Activated CD4-positive, alpha-beta T cell treated with anti-CD3 and anti-CD28 coated beads for 24 hours (primary cell): ENCODE measurements around the gene RAMACL.
"Not testable (repeated sequence)": the region's sequence is repeated elsewhere in the genome, so short reads cannot be mapped to it uniquely, and the experiment has no call there.

Experiments
- DNase-seq, 2 donors: peaks; one replicate each; pipeline ENCODE4 v3.0.0-alpha.2; 2020; ENCODE audit warnings: low read depth in 2 of 2

The RAMACL gene

GRCh38 chr6:166596776-166597507 is 10.5 kb upstream of the RAMACL start:
- no peak for DNase-seq

DNA sequence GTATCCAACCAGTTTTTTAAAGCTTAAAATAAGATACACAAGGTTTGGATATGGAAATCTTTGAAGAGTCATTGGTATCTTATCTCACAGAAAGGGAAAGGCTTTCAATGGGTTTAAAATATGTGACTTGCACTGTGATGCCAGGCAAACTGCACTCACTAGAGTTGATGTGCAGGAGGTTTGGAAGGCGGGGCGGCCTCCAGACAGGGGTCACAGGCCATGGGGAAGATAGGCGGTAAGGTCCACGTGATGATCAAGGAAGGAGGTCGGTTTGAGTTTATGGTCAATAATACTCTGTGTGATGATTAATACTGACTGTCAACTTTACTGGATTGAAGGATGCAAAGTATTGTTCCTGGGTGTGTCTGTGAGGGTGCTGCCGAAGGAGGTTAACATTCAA is 9.5 kb upstream of the RAMACL start:
- no peak for DNase-seq

- no peak for DNase-seq
These were observed 8.7 kb upstream of the RAMACL start for GRCh38 chr6:166595061-166595780.

DNA sequence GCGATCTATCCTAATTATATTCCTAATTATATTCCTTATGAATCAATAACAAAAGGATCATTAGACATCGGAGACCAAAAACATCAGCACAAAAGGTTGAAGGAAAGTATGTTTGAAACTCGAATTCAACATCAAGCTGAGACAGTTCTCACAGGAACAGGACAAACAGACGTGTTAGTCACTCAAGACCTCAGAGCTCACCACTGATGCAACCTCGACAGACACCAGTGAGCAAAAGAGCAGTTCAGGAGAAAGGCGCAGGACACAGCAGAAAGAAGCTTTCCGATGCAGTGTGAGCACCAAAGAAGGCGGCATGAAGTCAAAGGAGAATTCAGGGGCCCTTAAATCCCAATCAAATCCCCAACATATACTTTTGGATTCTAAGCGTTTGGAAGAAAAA is 6.3 kb upstream of the RAMACL start:
- DNase-seq, result no peak

- DNase-seq, result no peak
These were observed 5.6 kb upstream of the RAMACL start for GRCh38 chr6:166591961-166592520.

GRCh38 chr6:166591026-166591425 is 4.5 kb upstream of the RAMACL start:
- DNase-seq, result no peak

GRCh38 chr6:166589786-166590574 is 3.5 kb upstream of the RAMACL start:
- DNase-seq, result no peak

- DNase-seq, result no peak
These were observed 2.9 kb upstream of the RAMACL start for GRCh38 chr6:166589337-166589731.

- DNase-seq, result no peak
These were observed 2.3 kb upstream of the RAMACL start for GRCh38 chr6:166588691-166589336.

GRCh38 chr6:166587631-166588413 is 1.3 kb upstream of the RAMACL start:
- DNase-seq, result no peak

DNA sequence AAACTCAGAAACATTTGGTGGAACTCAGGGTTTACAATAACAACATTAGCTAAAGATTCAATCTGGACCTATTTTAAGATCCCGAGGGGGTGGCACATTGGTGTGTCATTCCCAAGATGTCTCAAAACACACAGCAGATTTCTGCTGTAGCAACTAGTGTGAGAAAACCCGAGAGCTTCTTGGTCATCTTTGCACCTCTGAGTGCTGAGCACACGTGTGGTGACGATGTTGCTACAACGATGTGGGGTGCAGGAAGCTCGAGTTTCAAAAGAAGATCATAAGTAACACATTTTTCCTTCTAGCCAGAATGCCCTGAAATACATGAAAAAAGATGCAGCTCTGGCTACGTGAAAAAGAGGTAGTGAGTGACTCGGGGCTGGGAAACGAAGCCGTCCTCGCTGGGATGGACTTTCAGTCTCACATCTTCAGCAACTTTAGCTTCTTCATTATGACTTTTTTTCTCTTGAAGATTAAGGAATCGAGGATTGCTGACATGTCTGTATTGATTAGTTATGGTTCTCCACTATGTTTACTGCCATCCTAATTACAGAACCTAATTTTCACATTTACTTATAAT is 1.5 kb downstream of the RAMACL start:
- no peak for DNase-seq

DNA sequence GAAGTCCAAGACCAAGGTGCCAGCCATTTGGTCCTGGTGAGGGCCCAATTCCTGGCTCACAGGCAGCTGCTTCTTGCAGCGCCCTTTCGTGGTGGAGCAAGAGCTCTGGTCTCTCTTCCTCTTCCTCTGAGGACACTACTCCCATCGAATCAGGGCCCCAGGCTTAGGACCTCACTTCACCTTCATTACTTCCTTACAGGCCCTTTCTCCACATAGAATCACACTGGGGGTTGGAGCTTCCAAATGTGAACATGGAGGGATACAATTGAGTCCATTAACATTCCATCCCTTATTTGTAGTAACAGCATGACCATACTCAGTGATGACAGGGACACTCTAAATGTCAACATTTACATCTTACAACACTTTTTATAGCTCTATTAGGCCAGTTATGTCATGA is 2.3 kb downstream of the RAMACL start:
- DNase-seq, result no peak

DNA sequence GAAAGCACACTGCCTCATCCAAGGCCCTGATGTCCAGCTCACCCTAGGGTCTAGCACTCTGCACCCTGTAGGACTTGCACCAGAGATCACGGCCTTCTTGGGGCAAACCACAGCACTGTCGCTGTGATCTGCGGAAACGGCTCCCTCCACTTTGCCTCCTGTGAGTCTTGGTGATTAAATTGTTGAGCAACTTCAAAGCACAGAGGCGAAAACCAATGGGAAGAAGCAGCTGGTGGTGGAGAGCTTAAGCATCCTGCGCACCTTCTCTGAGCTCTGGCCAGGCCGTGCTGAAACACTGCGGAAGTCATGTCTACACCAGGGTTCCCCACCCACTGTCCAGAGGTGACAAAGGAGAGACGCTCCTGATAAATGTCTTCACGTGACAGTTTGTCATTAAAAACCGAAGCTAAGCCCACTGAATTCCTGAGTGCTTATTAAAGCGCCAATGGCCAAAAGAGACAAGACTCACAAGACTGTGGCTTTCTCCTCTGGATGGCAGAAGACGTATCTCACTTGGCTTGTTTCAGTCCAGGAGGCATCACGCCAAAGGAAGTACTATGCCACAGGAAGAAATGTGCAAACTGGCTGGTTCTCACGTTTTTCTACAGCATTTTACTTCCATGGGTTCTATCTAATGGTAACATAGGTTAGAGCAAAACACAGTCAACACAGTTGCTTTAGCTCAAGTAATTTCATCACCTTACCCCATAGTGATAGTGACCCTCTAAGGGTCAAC is 3.1 kb downstream of the RAMACL start:
- DNase-seq, result no peak

GRCh38 chr6:166582258-166582657 is 4.2 kb downstream of the RAMACL start:
- DNase-seq, result no peak

DNA sequence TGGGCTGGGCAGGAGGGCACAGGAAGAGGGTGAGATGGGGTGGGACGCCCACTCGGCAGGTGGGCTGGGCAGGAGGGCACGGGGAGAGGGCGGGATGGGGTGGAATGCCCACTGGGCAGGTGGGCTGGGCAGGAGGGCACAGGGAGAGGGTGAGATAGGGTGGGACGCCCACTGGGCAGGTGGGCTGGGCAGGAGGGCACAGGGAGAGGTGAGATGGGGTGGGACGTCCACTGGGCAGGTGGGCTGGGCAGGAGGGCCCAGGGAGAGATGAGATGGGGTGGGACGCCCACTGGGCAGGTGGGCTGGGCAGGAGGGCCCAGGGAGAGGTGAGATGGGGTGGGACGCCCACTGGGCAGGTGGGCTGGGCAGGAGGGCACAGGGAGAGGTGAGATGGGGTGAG is 4.7 kb downstream of the RAMACL start:
- not testable (repeated sequence) for DNase-seq

- DNase-seq, result no peak
These were observed 5.4 kb downstream of the RAMACL start for GRCh38 chr6:166581091-166581511.

DNA sequence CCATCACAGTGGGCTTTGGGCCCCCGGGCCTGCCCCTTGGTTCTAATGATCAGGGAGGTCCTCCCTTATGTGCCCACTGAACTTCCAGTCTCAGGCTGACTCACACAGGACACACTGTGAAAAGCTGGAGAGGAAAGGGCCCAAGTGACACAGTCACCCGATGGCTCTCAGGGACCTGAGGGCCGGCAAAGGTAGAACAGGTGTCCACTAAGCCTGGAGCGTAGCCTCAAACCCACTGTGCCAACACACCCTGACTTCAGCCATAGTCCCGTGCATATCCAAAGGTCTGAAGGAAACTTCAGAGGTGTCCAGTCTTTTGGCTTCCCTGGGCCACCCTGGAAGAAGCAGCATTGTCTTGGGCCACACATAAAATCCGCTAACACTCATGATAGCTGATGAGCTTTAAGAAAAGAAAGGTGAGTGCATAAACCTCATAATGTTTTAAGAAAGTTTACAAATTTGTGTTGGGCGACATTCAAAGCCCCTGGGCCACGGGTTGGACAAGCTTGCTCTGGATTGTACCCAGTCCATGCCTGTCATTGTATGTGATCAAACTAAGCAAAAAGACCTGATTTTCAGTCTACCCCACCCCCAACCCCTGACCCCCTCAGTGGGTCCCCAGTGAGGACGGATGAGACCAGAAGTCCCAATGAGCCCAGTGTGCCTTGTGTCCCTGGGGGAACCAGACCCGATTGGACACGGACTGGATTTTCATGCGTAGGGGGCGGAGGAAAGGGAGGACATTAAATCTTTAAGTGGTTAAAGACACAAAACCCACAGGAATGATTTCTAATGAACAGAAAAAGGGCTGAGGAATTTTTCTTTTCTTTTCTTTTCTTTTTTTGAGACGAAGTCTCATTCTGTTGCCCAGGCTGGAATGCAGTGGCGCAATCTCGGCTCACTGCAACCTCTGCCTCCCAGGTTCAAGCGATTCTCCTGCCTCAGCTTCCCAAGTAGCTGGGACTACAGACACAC is 6.1 kb downstream of the RAMACL start:
- no peak for DNase-seq

DNA sequence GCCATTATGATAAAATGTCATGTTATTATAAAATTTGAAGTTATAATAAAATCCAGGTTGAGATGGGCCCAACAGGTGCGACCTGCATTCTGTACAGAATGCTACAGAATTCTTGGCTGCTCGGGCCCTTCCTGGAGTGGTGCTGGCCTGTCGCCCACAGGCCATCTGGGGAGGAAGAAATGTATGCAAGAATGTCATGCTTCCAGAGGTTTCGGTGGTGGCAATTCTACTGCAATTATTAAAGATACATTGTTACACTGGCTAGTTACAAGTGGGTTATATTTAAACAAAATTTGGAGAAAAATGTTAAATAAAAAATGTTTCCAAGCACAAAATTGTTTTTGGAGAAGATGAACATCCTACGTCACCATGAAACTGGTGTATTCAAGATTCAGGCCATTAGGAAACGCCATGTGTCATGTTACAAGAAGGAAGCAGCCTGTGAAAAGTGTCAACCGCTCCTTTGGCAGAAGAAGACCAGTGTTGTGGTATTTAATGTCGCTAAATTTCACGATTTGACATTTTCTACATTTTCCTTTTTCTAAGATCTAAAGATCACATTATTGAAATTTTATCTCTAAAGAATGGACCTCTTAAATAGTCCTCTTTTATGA is 7.1 kb downstream of the RAMACL start:
- no peak for DNase-seq
